ENCODE results near the gene TNRC6A.
"Not testable (repeated sequence)": the region's sequence is repeated elsewhere in the genome, so short reads cannot be mapped to it uniquely, and the experiment has no call there.

TNRC6A gene

DNA sequence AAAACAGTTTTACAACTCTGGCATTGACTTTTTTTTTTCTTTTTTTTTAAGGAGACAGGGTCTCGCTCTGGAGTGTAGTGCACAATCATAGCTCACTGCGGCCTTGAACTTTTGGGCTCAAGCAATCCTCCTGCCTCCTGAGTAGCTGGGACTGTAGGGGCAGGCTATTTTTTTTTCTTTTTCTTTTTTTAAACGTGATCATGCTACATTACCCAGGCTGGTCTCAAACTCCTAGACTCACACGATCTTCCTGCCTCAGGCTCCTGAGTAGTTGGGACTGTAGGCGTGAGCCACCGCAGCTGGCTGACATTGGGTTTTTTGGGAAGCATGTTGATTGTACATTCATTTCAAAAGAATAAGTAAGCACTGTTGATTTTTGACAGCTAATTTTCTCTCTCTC, 32.1 kb downstream of the TNRC6A start:
- no peak for DNase-seq

DNA sequence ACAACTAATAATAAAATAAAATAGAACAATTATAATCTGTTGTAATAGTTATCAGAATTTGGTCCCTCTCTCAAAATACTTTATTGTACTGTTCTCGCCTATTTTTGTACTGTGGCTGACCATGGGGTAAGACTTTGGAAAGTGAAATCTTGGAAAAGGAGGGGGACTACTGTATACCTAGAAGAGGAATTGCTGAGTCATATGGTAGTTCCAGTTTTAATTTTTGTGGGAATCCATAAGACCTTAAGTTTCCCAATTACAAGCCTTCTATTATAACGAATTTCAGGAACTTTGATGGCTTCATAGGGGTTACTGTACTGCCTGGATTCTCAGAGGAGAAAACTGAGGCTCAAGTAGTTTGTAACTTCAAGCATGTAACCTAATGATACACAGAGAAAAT, 35.5 kb downstream of the TNRC6A start:
- no peak for DNase-seq

DNA sequence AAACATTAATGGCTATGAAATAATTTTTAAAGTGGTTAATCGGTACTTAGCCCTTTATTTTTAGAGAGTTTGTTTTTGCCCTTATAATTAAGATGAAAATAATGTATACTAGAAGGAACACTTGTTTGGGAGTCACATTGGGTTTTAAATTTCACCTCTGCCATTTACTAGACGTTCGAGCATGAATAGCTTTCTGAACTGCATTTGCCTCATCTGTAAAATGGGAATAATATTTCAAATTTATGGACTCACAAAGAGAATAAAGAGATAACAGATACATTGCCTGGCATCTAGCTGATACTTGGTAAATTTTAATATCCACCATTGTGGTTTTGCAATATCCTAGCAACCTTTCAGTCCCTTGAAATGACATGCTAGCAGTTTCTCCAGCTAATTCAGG, 36.6 kb downstream of the TNRC6A start:
- no peak for DNase-seq

DNA sequence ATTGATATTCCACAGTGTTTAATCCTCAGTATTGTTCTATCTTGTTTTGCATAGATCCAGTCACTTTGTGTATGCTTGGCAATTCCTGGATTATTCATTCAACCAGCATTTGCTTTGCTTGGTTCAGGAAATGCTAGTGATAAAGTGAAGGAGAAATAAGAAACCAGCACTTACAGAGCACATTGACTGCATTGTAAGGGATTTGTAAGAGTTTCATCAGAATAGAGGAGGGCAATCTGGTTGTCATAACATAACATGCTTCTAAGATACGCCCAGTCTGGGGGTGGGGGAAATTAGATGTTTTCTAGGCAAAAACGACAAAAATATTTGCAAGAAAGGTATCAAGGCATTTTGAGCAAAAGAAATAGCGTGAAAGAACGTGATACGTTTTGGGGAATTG, 40.4 kb downstream of the TNRC6A start:
- no peak for DNase-seq

DNA sequence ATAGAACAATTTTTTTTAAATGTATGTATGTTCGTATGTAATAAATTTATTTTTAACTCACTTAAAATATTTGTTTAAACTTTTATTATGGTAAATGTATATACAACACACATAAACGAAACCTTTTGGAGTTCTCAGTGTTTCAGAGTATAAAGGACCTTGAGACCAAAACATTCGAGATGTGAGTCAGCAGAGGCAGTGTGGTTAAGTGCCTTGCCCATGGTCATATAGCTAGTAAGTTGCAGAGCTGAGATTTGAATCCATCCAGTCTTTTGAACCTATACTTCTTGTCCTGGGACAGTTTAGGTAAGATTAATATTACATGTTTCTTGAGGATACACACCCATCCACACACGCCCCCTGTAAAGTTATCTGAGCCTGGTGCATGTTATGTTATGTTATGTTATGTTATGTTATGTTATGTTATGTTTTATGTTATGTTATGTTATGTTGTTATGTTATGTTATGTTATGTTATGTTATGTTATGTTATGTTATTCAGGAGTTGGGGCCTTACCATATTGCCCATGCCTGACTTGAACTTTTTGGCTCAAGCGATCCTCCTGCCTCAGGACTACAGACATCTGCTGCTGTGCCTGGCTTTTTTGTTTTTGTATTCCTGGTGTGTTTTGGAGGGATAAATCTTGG, 41.8 kb downstream of the TNRC6A start:
- DNase-seq = no peak

DNA sequence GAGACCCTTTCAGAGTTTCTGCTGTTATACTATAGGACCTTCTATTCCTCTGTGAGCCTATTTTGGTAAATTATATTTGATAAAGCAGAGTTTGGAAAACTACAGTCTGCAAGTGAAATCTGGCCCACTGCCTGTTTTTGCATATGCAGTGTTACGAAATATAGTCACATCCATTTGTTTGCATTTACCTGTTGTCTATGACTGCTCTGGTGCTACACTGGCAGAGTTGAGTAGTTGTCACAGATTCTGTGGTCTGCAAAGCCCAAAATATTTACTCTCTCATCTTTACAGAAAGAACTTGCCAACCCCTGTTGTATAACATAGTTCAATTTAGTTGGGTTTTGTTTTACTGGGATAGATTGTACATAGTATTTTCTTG, 42.3 kb downstream of the TNRC6A start:
- no peak for DNase-seq

DNA sequence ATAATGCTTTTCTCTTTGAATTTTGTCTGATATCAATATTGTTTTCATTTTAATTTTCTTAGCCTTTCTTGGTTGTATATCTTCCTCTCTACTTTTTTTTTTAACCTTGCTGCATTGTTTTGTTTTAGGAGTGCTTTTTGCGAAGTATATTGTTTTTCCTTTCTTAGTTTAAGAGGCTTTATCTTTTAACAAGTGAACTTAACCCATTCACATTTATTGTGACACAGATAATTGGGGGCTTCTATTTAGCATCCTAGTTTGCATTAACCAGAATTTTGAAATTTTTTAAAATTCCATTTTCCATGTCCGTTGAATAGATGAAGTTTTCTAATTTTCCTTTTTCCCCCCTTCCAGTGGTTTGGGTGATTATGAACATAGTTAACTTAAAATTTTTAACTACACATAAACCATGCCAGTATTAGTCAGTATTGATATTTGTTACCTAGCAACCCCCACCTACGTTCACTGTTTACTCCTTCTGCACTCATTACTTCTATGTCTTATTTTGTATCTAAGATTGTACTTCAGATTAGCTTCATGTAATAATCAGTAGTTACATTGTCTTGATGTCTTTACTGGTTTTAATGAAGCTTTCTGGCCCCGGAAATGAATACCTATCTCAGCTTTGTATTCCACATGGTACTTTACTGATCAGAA, 44.4 kb downstream of the TNRC6A start:
- no peak for DNase-seq

DNA sequence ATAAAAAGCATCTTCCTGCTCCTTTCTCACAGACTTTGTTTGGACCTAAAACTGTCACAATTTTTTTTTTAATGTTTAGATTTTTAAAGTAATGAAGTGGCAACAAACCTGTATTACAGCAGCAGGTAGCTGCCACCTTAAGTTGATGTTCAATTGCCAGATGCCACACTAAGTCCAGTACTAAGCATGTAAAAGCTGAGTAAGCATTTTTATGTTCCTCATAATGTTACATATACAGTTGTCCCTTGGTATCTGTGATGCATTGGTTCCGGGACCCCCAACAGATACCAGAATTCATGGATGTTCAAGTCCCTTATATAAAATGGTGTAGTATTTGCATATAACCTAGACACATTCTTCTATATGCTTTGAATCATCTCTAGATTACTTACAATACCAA, 45.1 kb downstream of the TNRC6A start:
- DNase-seq = no peak

DNA sequence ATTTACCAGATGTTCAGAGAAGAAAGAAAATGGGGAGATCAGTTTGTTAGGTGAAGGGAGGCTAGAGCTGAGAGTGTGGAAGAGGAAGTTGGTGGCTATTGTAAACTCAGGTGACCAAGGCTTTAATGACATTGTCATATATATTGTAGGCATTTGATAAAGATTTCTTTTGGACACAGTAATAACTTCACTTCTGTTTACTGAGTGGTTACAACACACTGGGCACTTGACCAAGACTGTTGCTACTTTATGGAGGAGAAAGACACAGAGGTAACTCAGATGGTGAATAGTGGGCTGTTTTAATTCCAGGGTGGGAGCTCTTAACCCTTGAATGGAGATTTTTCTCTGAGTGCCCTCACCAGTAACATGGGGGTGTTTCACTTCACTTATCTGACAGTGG, 46.0 kb downstream of the TNRC6A start:
- no peak for DNase-seq

DNA sequence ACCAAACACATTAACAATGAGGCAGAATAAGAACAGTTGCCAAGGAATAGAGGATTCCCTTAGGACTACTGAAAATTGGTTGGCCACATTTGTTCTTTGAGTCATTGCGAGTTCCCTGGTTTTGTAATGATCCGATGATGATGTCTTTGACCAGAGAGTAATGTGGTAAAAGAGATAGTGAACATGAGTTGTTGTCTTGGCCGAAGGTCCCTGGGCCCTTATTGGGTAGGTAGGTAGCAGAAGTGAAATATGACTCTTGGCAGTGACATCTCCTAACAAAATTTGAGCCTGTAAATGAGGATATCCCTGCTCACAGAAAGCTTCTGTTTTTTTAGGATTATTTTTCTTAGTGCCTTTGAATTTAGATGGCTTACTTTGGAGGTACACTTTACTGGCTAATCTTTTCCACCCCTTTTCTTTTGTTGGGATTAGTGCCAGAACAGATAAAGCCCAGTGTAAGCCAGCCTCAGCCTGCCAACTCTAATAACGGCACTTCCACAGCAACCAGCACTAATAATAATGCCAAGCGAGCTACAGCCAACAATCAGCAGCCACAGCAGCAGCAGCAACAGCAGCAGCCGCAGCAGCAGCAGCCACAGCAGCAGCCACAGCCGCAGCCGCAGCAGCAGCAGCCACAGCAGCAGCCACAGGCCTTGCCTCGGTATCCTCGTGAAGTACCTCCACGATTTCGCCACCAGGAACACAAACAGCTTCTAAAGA, 47.2 kb downstream of the TNRC6A start:
- DNase-seq = no peak

DNA sequence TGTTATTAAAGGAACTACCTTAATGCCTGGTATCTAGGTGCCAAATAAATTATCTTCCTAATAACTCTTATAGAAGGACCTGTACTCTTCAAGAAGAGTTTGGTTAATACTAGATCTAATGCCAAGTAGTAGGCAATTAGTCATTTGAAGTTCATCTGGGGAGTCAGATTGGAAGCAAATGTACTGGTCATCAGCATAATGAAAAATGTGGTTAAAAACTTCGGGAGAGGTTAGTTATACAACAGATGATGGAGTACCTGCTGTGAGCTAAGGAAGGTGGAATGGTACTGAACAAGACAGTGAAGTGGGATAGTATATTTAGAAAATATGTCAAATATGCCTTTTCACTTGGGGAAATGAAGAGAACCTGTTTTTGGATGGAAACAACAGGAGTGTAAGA, 49.2 kb downstream of the TNRC6A start:
- no peak for DNase-seq

DNA sequence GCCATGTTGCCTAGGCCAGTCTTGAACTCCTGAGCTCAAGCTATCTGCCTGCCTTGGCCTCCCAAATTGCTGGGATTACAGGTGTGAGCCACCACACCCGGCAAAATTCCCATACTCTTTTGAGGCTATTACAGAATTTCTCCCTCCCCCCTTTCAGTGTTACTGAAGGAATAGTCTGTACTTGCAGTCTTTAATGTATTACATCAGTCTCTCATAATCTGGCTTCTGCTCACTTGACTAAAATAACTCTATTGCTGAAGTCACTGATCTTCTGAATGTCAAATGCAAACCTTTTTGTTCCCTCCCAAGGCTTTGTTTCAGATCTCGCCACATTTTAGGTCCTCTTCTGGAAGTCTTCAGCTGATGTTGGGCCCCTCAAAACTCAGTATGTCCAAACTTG, 51.8 kb downstream of the TNRC6A start:
- no peak for DNase-seq

DNA sequence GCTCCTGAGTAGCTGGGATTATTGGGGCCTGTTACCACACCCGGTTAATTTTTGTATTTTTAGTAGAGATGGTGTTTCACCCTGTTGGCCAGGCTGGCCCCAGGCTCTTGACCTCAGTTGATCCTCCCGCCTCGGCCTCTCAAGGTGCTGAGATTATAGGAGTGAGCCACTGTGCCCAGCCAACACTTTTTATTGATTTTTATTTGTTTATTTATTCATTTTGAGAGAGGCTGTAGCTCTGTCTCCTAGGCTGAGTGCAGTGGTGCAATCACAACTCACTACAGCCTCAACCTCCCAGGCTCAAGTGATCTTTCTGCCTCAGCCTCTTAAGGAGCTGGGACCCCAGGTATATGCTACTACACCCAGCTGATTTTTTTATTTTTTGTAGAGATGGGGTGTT, 54.7 kb downstream of the TNRC6A start:
- no peak for DNase-seq

DNA sequence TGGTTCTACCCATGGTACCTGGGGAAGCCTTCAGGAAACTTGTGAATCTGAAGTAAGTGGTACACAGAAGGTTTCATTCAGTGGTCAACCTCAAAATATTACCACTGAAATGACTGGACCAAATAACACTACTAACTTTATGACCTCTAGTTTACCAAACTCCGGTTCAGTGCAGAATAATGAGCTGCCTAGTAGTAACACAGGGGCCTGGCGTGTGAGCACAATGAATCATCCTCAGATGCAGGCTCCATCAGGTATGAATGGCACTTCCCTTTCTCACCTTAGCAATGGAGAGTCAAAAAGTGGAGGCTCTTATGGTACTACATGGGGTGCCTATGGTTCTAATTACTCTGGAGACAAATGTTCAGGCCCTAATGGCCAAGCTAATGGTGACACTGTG, 60.4 kb downstream of the TNRC6A start:
- no peak for DNase-seq

DNA sequence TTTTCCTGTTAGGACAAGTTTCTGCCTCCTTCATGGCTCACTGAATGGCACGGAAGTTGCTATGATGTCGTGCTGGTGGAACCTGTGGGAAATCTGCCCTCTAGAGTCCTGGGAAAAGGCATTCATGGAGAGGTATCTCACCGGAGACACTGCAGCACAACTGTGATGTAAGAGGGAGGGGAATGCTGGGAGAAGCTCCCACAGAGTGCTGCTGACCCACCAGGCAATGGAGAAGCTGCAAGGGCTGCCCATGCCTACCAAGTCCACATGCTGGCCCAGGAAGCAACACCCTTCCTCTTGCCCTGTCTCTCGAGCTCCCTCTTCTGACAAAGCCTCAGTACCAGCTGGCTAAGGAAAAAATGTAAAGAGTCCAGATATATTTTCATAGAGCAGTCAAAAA, 71.1 kb downstream of the TNRC6A start:
- DNase-seq = no peak

DNA sequence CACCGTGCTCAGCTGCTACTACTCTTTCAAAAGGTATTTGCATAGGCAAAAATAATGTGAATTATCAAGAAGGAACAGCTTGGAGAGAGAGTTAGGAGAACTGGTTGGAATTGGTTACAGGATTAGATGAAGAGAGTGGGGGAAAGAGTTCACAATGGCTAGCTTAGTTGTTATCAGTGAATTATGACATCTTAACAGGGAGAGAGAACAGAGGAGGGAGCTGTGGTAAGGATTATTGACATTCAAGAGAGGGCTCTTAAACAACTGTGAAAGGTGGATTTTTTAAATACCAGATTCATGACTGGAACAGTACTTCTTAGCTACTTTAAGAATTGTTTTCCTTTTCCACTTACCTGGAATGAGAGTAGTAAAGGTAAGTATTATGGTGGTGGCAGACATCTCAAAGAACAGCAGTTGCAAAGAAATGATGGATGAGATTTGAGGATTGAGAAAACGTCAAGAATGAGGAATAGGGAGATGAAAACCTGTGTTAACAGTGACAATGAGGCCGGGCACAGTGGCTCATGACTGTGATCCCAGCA, 72.4 kb downstream of the TNRC6A start:
- no peak for DNase-seq

DNA sequence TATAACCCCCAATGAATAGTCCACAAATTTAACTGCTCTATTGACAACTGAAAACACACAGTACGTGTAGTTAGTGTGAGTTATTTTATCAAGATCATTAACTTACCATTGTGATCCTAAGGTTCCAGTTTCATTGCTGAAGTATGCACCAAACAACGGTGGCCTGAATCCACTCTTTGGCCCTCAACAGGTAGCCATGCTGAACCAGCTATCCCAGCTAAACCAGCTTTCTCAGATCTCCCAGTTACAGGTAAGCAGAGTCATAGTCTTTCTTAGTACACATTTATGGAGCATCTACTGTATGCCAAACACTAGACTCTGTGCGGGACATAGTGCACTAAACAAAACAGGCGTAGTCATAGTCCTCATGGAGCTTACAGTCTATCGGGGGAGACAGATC, 76.0 kb downstream of the TNRC6A start:
- no peak for DNase-seq

DNA sequence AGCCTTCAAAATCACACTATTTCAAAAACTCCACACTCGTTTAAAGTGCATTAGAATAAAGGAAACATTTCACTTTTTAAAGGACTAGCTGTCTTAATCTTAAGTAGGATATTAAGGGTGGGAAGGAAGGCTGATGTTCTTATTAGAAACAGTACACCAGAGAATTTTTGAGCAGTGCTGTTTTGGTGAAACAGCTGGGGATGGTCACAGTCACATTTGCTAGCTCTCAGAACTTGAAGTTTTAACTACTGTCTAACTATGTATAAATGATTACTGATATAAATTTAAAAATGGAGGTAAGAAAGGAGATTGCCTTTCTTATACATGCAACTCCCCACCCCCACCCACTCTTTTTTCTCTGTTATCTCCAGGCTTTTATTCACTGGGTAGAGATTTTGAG, 77.8 kb downstream of the TNRC6A start:
- DNase-seq = no peak

DNA sequence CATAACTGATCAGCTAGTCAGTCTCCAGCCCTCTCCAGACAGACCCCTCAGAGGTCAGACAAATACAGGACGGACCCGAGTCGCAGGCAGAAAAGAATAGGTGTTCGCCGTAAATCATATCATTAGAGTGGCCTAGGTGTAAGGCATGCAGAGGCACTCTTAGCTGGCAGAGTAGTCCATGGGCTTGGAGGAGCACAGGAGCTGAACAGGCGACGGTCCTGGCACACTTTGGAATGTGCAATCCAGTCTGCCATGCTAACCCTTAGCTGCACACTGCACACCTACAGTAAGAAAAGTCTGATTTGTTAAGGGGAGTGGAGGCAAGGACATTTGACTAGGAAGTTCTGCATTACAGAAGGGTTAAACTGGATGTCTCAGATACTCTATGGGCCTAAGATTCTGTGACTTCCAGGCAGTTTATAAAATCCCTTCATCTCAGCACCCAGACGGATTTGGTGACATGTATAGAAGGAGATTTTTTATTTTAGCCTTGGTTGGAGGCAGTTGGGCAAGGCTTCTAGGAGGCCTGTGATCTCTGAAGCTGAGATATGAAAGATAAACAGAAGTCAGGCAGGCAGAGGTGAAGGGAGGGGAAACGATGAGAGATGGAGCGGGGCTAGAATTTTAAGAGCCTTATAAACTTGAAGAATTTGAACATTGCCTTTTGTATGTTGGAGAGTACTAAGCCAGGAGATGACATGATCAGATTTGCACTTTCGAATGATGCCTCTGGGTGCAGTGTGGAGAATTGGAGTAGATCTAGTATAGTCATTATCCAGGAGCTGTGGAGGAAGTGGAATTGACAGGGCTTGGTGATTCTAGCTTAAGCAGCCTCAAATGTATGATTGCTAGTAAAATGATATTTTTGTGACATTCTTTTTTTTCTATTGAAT, 81.7 kb downstream of the TNRC6A start:
- no peak for DNase-seq

DNA sequence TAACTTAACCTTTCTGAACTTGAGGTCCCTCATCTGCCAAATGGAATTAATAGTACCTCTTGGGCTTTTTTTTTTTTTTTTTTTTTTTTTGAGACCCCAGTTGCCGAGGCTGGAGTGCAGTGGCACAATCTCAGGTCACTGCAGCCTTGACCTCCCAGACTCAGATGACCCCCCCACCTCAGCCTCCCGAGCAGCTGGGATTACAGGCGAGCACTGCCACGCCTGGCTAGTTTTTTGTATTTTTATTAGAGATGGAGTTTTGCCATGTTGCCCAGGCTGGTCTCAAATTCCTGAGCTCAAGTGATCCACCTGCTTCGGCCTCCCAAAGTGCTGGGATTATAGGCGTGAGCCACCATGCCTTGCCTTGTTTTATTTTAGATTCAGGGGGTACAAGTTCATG, 83.4 kb downstream of the TNRC6A start:
- not testable (repeated sequence) for DNase-seq

DNA sequence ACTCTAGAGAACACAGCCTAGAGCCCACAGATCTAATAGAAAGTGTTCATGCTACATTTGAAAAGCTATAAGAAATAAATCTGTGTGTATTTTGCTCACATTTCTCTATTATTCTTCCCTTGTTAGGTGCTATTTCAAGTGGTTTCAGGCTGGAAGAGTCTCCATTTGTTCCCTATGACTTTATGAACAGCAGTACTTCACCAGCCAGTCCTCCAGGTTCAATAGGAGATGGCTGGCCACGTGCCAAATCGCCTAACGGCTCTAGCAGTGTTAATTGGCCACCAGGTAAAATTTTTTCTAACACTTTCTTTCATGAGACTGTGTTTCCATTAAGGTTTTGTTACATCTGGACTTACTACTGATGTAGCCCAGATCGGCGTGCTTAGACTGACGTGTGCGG, 85.6 kb downstream of the TNRC6A start:
- DNase-seq = no peak

DNA sequence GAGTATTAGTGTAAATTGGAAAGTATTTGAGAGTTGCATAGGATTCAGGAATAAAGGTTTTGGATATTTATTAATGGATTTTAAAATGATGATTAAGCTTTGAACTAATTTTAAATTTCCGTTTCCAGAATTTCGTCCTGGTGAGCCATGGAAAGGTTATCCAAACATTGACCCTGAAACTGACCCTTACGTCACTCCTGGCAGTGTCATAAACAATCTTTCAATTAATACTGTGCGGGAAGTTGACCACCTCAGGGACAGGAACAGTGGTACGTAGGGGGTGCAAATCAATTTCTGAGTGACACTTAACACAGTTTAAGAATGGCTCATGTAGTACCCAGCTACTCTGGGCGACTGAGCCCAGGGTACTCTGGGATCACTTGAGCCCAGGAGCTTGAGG, 87.2 kb downstream of the TNRC6A start:
- DNase-seq = no peak

DNA sequence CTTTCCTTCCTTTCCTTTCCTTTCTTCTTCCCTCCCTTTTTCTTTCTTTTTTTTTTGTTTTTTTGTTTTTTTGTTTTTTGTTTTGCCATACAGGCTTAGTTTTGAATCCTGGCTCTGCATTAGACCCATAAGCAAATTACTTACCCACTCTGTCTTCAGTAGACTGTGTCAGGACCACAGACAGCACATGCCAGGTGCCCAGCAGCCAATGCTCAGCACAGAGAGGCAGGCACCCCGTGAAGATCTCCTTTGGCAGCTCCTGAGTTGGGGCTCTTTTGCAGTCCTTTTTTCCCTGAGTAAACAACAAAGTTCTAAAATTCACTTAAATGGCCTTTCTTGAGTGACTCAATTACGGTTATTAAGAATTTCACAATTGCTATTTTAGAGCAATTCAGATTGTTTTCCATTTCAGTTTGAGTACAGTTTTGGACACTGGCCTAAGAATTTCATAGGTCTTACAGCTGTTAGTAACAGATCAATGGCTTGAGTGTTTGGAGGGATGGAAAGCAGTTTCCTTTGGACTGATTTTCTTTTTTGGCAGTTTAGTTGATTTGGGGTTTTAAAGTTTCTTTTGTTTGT, 90.1 kb downstream of the TNRC6A start:
- DNase-seq = no peak
